PC-3 (cell line): ENCODE data around the gene ALAS2. TPM values are rescaled to one million over a fixed set of nuclear protein-coding genes. Genes with fewer than 3 reads are reported as not detected.
A peak's percentile ranks its signal among the peaks of the same experiment; 100 is the strongest.
"Not testable (repeated sequence)": the region's sequence is repeated elsewhere in the genome, so short reads cannot be mapped to it uniquely, and the experiment has no call there.

Experiments
- ATAC-seq: fragments of 200-7000 bp; cut with Tn5 transposase; 2 replicates; pipeline ENCODE4 v1.9.1; 2020; ENCODE audit warnings: mild to moderate bottlenecking, moderate library complexity
- BruUV-seq: library from RNA; stranded (reverse); fragments of 400-500 nt; replicated peaks from 2 replicates; lab custom pipeline; 2021; lab: Mats Ljungman, UMichigan
- CTCF ChIA-PET: fragments of 300-600 bp; sonication (Branson Sonifier 250); formaldehyde crosslinking; loops from one replicate; lab custom pipeline; 2022; ENCODE audit warnings: antibody characterized with exemption; lab: Charles Lee
- POLR2A ChIA-PET: fragments of 300-600 bp; sonication (Branson Sonifier 250); formaldehyde crosslinking; loops from one replicate; lab custom pipeline; 2022; ENCODE audit warnings: antibody characterized with exemption; ENCODE audit not compliant: unreplicated experiment; lab: Charles Lee
- DNase-seq: peaks from one replicate; pipeline ENCODE4 v3.0.0-alpha.2; 2015
- H2AFZ ChIP-seq: fragments of 300-600 bp; sonication (generic); 2 replicates; pipeline ENCODE4 v1.6.0; 2016; ENCODE audit warnings: antibody characterized with exemption, low read length
- H3F3A ChIP-seq: fragments of 300-600 bp; sonication (generic); one replicate; pipeline ENCODE4 v1.6.0; 2017; ENCODE audit warnings: antibody characterized with exemption, low read length, control low read depth, mild to moderate bottlenecking; ENCODE audit not compliant: unreplicated experiment
- H3K27ac ChIP-seq: fragments of 300-600 bp; sonication (generic); 2 replicates; pipeline ENCODE4 v1.5.1; 2016; ENCODE audit warnings: mild to moderate bottlenecking, low read length
- H3K27me3 ChIP-seq: fragments of 300-600 bp; sonication (generic); 2 replicates; pipeline ENCODE4 v1.6.1; 2016; ENCODE audit warnings: low read length, mixed read lengths
- H3K36me3 ChIP-seq: fragments of 300-600 bp; sonication (generic); 2 replicates; pipeline ENCODE4 v1.6.1; 2016; ENCODE audit warnings: low read depth, mixed run types, low read length, mixed read lengths
- H3K4me1 ChIP-seq: fragments of 300-600 bp; sonication (generic); 2 replicates; pipeline ENCODE4 v1.5.1; 2016; ENCODE audit warnings: low read length; ENCODE audit not compliant: insufficient read depth
- H3K4me2 ChIP-seq: fragments of 300-600 bp; sonication (generic); 2 replicates; pipeline ENCODE4 v1.6.0; 2016; ENCODE audit warnings: low read length
- H3K4me3 ChIP-seq: fragments of 300-600 bp; sonication (generic); 2 replicates; pipeline ENCODE4 v1.5.1; 2016; ENCODE audit warnings: mild to moderate bottlenecking, low read length, mixed read lengths
- H3K79me2 ChIP-seq: fragments of 300-600 bp; sonication (generic); 2 replicates; pipeline ENCODE4 v1.6.1; 2017; ENCODE audit warnings: low read length, mixed read lengths
- H3K9ac ChIP-seq: fragments of 300-600 bp; sonication (generic); 2 replicates; pipeline ENCODE4 v1.6.0; 2016; ENCODE audit warnings: mild to moderate bottlenecking, low read length
- H3K9me2 ChIP-seq: fragments of 300-600 bp; sonication (generic); replicated peaks from 2 replicates; pipeline ENCODE4 v1.6.1; 2016; ENCODE audit warnings: mixed run types, low read length, mixed read lengths
- H3K9me3 ChIP-seq: fragments of 300-600 bp; sonication (generic); 2 replicates; pipeline ENCODE4 v1.6.1; 2016; ENCODE audit warnings: low read length, mixed read lengths
- H4K20me1 ChIP-seq: fragments of 300-600 bp; sonication (generic); 2 replicates; pipeline ENCODE4 v1.6.1; 2016; ENCODE audit warnings: low read length, mixed read lengths
- CTCF ChIP-seq: fragments of 300-600 bp; sonication (generic); conservative IDR thresholded peaks from 2 replicates; pipeline ENCODE4 v1.5.1; 2017; ENCODE audit warnings: antibody characterized with exemption, low read depth, mild to moderate bottlenecking, low read length
- EZH2 ChIP-seq: fragments of 300-600 bp; sonication (generic); IDR thresholded peaks from one replicate; pipeline ENCODE4 v1.6.1; 2017; ENCODE audit warnings: antibody characterized with exemption, mild to moderate bottlenecking, low read length; ENCODE audit not compliant: unreplicated experiment
- EZH2phosphoT487 ChIP-seq: fragments of 300-600 bp; sonication (generic); IDR thresholded peaks from 2 replicates; pipeline ENCODE4 v1.6.1; 2018; ENCODE audit warnings: mild to moderate bottlenecking, antibody characterized with exemption, low read length, borderline replicate concordance
- intact Hi-C: fragments of 100-400 bp; cut with micrococcal nuclease; formaldehyde crosslinking; loops from 2 replicates; pipeline ENCODE4 v1.9.0; 2023
- total RNA-seq: library from RNA; depleted of rRNA; stranded (reverse); fragments of >200 nt; gene quantifications from 2 replicates; pipeline ENCODE4 v1.2.3, GENCODE V29; 2014

Gene ALAS2
- total RNA-seq, 1 experiment from 2014 or later = not detected

DNA sequence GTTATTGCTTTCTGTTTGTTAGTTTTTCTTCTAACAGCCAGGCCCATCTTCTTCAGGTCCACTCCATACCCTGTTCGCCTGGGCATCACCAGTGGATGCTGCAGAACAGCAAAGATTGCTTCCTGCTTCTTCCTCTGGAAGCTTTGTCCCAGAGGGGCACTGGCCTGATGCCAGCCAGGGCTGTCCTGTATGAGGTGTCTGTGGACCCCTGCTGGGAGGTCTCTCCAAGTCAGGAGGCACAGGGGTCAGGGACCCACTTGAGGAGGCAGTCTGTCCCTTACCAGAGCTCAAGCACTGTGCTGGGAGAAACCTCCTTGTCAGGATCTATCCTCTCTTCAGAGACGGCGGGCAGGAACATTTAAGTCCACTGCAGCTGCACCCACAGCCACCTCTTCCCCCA, 41.5 kb upstream of the ALAS2 start:
- Histone ChIP-seq H3F3A (no peaks in the 10 kb centered on the region), H3K9me3 (no peaks in the 10 kb centered on the region), H3K79me2 (no peaks in the 10 kb centered on the region), H4K20me1 (no peaks in the 10 kb centered on the region), H2AFZ (no peak overlapping the region), H3K4me1 (no peaks in the 10 kb centered on the region), H3K9me2 (no peaks in the 10 kb centered on the region), H3K4me2 (no peak overlapping the region), H3K27me3 (no peaks in the 10 kb centered on the region), H3K36me3 (no peaks in the 10 kb centered on the region), H3K27ac (no peak overlapping the region), H3K4me3 (no peak overlapping the region), H3K9ac (no peak overlapping the region)
- ChIA-PET CTCF (no interaction called here), POLR2A (no interaction called here)
- TF ChIP-seq EZH2phosphoT487 (no peak), EZH2 (no peak)
- no TSS peak for BruUV-seq
- intact Hi-C loops = no loop called here
- ATAC-seq = no peak
- DNase-seq = no peak

- H3K9ac ChIP-seq, ATAC-seq, H4K20me1 ChIP-seq, H3K27me3 ChIP-seq, H2AFZ ChIP-seq, CTCF ChIA-PET, BruUV-seq, H3K79me2 ChIP-seq, intact Hi-C loops, H3K4me2 ChIP-seq, H3K9me3 ChIP-seq, POLR2A ChIA-PET, H3K36me3 ChIP-seq, H3K4me1 ChIP-seq, H3K27ac ChIP-seq, H3K4me3 ChIP-seq, H3F3A ChIP-seq, DNase-seq, H3K9me2 ChIP-seq: not testable (repeated sequence)
Observed at GRCh38 chrX:55067180-55067579, 36.4 kb upstream of the ALAS2 start.

- BruUV-seq = no TSS peak
- no peaks in the 10 kb centered on the region for H3K36me3 ChIP-seq
- intact Hi-C loops = loop anchor here (1.0 to 10.0 kb wide), 4 partner anchors 79 to 810 kb away; no protein-coding TSS in a partner anchor
- no peak overlapping the region for H3K9ac ChIP-seq
- TF ChIP-seq EZH2 (no peak), EZH2phosphoT487 (no peak), CTCF (peak; percentile 89)
- H3K4me3 ChIP-seq = no peak overlapping the region
- H4K20me1 ChIP-seq = no peaks in the 10 kb centered on the region
- ATAC-seq (peak; percentile 66), DNase-seq (peak; percentile 61)
- H3K4me1 ChIP-seq = 0 out of 2 replicates have a peak, but pooled peaks cover 8% of the 10 kb centered on the region
- no peaks in the 10 kb centered on the region for H3K9me3 ChIP-seq
- no peaks in the 10 kb centered on the region for H3K27me3 ChIP-seq
- 0 out of 2 replicates have a peak overlapping the region, but pooled peaks have one; percentile 24 for H2AFZ ChIP-seq
- H3K4me2 ChIP-seq = peak overlapping the region; percentile 31; the same call in 1 of the 2 replicates
- no peaks in the 10 kb centered on the region for H3F3A ChIP-seq
- no peaks in the 10 kb centered on the region for H3K9me2 ChIP-seq
- ChIA-PET CTCF (interaction anchor here (1.1 kb wide), 1 partner anchor 418 kb away, joined by 4 read pairs; no protein-coding TSS in a partner anchor), POLR2A (no interaction called here)
- H3K79me2 ChIP-seq = no peaks in the 10 kb centered on the region
- H3K27ac ChIP-seq = no peak overlapping the region
Observed at GRCh38 chrX:55057675-55058249, 27.0 kb upstream of the ALAS2 start.
